IMR-90 (cell line): ENCODE data around the gene NSD2. TPM values are rescaled to one million over a fixed set of nuclear protein-coding genes. Genes with fewer than 3 reads are reported as not detected.
A peak's percentile ranks its signal among the peaks of the same experiment; 100 is the strongest.

Experiments used
- ATAC-seq: fragments of 200-7000 bp; cut with Tn5 transposase; 2 replicates; pipeline ENCODE4 v1.9.1; 2020; ENCODE audit warnings: low read depth, mild to moderate bottlenecking, moderate library complexity
- BruUV-seq: library from RNA; stranded (reverse); fragments of 400-500 nt; replicated peaks from 2 replicates; lab custom pipeline; 2021; lab: Mats Ljungman, UMichigan
- CTCF ChIA-PET: fragments of 300-600 bp; formaldehyde crosslinking; extraction: SDS; loops from one replicate; lab custom pipeline; 2021; ENCODE audit warnings: antibody characterized with exemption; lab: Yijun Ruan, JAX
- POLR2A ChIA-PET: fragments of 300-600 bp; sonication (Branson Sonifier 250); formaldehyde crosslinking; loops from one replicate; lab custom pipeline; 2022; ENCODE audit warnings: antibody characterized with exemption; ENCODE audit not compliant: unreplicated experiment; lab: Charles Lee
- DNase-seq: peaks from one replicate; pipeline ENCODE4 v3.0.0; 2013
- H2AFZ ChIP-seq: replicated peaks from 2 replicates; pipeline ENCODE3; 2013; ENCODE audit warnings: low read length, mild to moderate bottlenecking; ENCODE audit not compliant: poor library complexity
- H2AK5ac ChIP-seq: 2 replicates; pipeline ENCODE4 v1.6.1; 2013; ENCODE audit warnings: low read depth, low read length, inconsistent platforms
- H2AK9ac ChIP-seq: replicated peaks from 2 replicates; pipeline ENCODE3; 2013; ENCODE audit warnings: mild to moderate bottlenecking, low read depth, low read length, moderate library complexity; ENCODE audit not compliant: poor library complexity
- H2BK120ac ChIP-seq: 2 replicates; pipeline ENCODE4 v1.6.1; 2013; ENCODE audit warnings: low read depth, low read length, inconsistent platforms
- H2BK15ac ChIP-seq: 3 replicates; pipeline ENCODE4 v1.6.1; 2013; ENCODE audit warnings: low read depth, low read length, inconsistent platforms
- H2BK20ac ChIP-seq: 2 replicates; pipeline ENCODE4 v1.6.1; 2013; ENCODE audit warnings: low read depth, mild to moderate bottlenecking, inconsistent platforms, low read length, moderate library complexity
- H2BK5ac ChIP-seq: 2 replicates; pipeline ENCODE4 v1.6.1; 2013; ENCODE audit warnings: mild to moderate bottlenecking, low read depth, low read length, inconsistent platforms; ENCODE audit not compliant: poor library complexity, severe bottlenecking
- H3K14ac ChIP-seq: replicated peaks from 2 replicates; pipeline ENCODE4 v1.6.1; 2013; ENCODE audit warnings: low read depth, low read length, inconsistent platforms
- H3K18ac ChIP-seq: 2 replicates; pipeline ENCODE4 v1.6.1; 2013; ENCODE audit warnings: low read depth, low read length, control low read depth
- H3K23ac ChIP-seq: 2 replicates; pipeline ENCODE4 v1.6.1; 2013; ENCODE audit warnings: low read depth, low read length, inconsistent platforms
- H3K27ac ChIP-seq: 2 replicates; pipeline ENCODE4 v1.5.1; 2013; ENCODE audit warnings: mild to moderate bottlenecking, control low read depth, low read length; ENCODE audit not compliant: insufficient read depth
- H3K27me3 ChIP-seq: 2 replicates; pipeline ENCODE4 v1.6.1; 2013; ENCODE audit warnings: low read length; ENCODE audit not compliant: control insufficient read depth, insufficient read depth
- H3K36me3 ChIP-seq: 2 replicates; pipeline ENCODE4 v1.6.1; 2013; ENCODE audit warnings: low read length, mixed read lengths; ENCODE audit not compliant: control insufficient read depth, insufficient read depth
- H3K4ac ChIP-seq: 2 replicates; pipeline ENCODE4 v1.6.1; 2013; ENCODE audit warnings: low read depth, low read length, inconsistent platforms
- H3K4me1 ChIP-seq: 2 replicates; pipeline ENCODE4 v1.6.1; 2013; ENCODE audit warnings: low read length, mixed read lengths; ENCODE audit not compliant: control insufficient read depth, insufficient read depth
- H3K4me2 ChIP-seq: 2 replicates; pipeline ENCODE4 v1.6.1; 2013; ENCODE audit warnings: low read depth, mild to moderate bottlenecking, control low read depth, low read length, moderate library complexity
- H3K4me3 ChIP-seq: 2 replicates; pipeline ENCODE4 v1.5.1; 2013; ENCODE audit warnings: low read depth, mild to moderate bottlenecking, control low read depth, low read length, moderate library complexity; ENCODE audit not compliant: insufficient read depth
- H3K56ac ChIP-seq: 2 replicates; pipeline ENCODE4 v1.6.1; 2013; ENCODE audit warnings: low read length, inconsistent platforms; ENCODE audit not compliant: insufficient read depth; ENCODE audit errors: extremely low read depth
- H3K79me1 ChIP-seq, 2 experiments: 2 replicates each; pipeline ENCODE4 v1.6.1; 2013; ENCODE audit warnings: low read length in 2 of 2, inconsistent platforms in 1 of 2, low read depth in 1 of 2
- H3K9ac ChIP-seq: 2 replicates; pipeline ENCODE4 v1.6.1; 2013; ENCODE audit warnings: low read depth, low read length, control low read depth
- H3K9me1 ChIP-seq: 2 replicates; pipeline ENCODE4 v1.6.1; 2013; ENCODE audit warnings: low read length, inconsistent platforms; ENCODE audit not compliant: insufficient read depth
- H3K9me3 ChIP-seq: 2 replicates; pipeline ENCODE4 v1.6.1; 2013; ENCODE audit warnings: low read length; ENCODE audit not compliant: control insufficient read depth, insufficient read depth
- H4K20me1 ChIP-seq: 2 replicates; pipeline ENCODE4 v1.6.1; 2013; ENCODE audit warnings: low read length, inconsistent platforms; ENCODE audit not compliant: insufficient read depth
- H4K5ac ChIP-seq: 2 replicates; pipeline ENCODE4 v1.6.1; 2013; ENCODE audit warnings: mild to moderate bottlenecking, low read depth, low read length, control low read depth
- H4K8ac ChIP-seq, 2 experiments: 2 replicates each; pipeline ENCODE4 v1.6.1; 2013; ENCODE audit warnings: low read depth in 2 of 2, low read length in 2 of 2, control low read depth in 1 of 2, inconsistent platforms in 1 of 2
- H4K91ac ChIP-seq: 2 replicates; pipeline ENCODE4 v1.6.1; 2013; ENCODE audit warnings: low read depth, low read length, inconsistent platforms; ENCODE audit not compliant: insufficient read depth
- BHLHE40 ChIP-seq: fragments of 150-350 bp; IDR thresholded peaks from 2 replicates; pipeline ENCODE4 v1.6.1; 2016; ENCODE audit warnings: mild to moderate bottlenecking, low read depth, low read length
- CEBPB ChIP-seq: IDR thresholded peaks from 2 replicates; pipeline ENCODE4 v1.6.1; 2012; ENCODE audit warnings: low read depth, low read length, improper control_type of control experiment
- CHD1 ChIP-seq: IDR thresholded peaks from 2 replicates; pipeline ENCODE4 v1.6.1; 2012; ENCODE audit warnings: low read depth, low read length, improper control_type of control experiment
- ELK1 ChIP-seq: fragments of 150-350 bp; IDR thresholded peaks from 2 replicates; pipeline ENCODE4 v1.6.1; 2016; ENCODE audit warnings: low read depth, mild to moderate bottlenecking, low read length, moderate library complexity, borderline replicate concordance
- FOS ChIP-seq: fragments of 150-350 bp; IDR thresholded peaks from 2 replicates; pipeline ENCODE4 v1.6.1; 2016; ENCODE audit warnings: low read depth, low read length
- MAFK ChIP-seq: IDR thresholded peaks from 2 replicates; pipeline ENCODE4 v1.6.1; 2012; ENCODE audit warnings: low read depth, low read length, improper control_type of control experiment
- MAZ ChIP-seq: IDR thresholded peaks from 2 replicates; pipeline ENCODE4 v1.6.1; 2012; ENCODE audit warnings: low read depth, mild to moderate bottlenecking, low read length, improper control_type of control experiment, moderate library complexity, borderline replicate concordance
- MXI1 ChIP-seq: IDR thresholded peaks from 2 replicates; pipeline ENCODE4 v1.6.1; 2012; ENCODE audit warnings: low read depth, mild to moderate bottlenecking, low read length, moderate library complexity, borderline replicate concordance
- NFE2L2 ChIP-seq: fragments of 150-350 bp; IDR thresholded peaks from 2 replicates; pipeline ENCODE4 v1.6.1; 2016; ENCODE audit warnings: low read depth, mild to moderate bottlenecking, low read length
- POLR2A ChIP-seq: IDR thresholded peaks from 2 replicates; pipeline ENCODE4 v1.6.1; 2012; ENCODE audit warnings: mild to moderate bottlenecking, low read depth, low read length
- RAD21 ChIP-seq: IDR thresholded peaks from 2 replicates; pipeline ENCODE4 v1.6.1; 2012; ENCODE audit warnings: low read length, improper control_type of control experiment
- RCOR1 ChIP-seq: IDR thresholded peaks from 2 replicates; pipeline ENCODE4 v1.6.1; 2012; ENCODE audit warnings: mild to moderate bottlenecking, low read length, improper control_type of control experiment; ENCODE audit not compliant: insufficient replicate concordance
- RFX5 ChIP-seq: IDR thresholded peaks from 2 replicates; pipeline ENCODE4 v1.8.0; 2012; ENCODE audit warnings: low read depth, mild to moderate bottlenecking, low read length, moderate library complexity
- SMC3 ChIP-seq: fragments of 150-350 bp; IDR thresholded peaks from 2 replicates; pipeline ENCODE4 v1.6.1; 2016; ENCODE audit warnings: low read depth, mild to moderate bottlenecking, antibody characterized with exemption, low read length, moderate library complexity
- USF2 ChIP-seq: fragments of 150-350 bp; IDR thresholded peaks from 2 replicates; pipeline ENCODE4 v1.6.1; 2017; ENCODE audit warnings: mild to moderate bottlenecking, antibody characterized with exemption, low read length, low read depth
- WGBS, 2 experiments: methylation state at CpG; one replicate each; pipeline versions ENCODE4 v1.1.5 to v1.1.7; 2013; ENCODE audit warnings: missing lambda C conversion rate in 2 of 2; ENCODE audit not compliant: insufficient read length in 1 of 2; ENCODE audit errors: extremely low coverage in 2 of 2; 5-methylcytosine and 5-hydroxymethylcytosine counted together
- dilution Hi-C: fragments of 300-500 bp; cut with HindIII; formaldehyde crosslinking; loops from one replicate; pipeline ENCODE4 v1.14.3; 2018; ENCODE audit warnings: low sequenced_read_pairs; ENCODE audit not compliant: unreplicated experiment
- in situ Hi-C: fragments of 300-500 bp; cut with MboI; formaldehyde crosslinking; loops from 3 replicates; pipeline ENCODE4 v1.14.3; 2019; ENCODE audit warnings: low sequenced_read_pairs, inconsistent platforms, mixed read lengths
- intact Hi-C: fragments of 100-400 bp; cut with micrococcal nuclease; formaldehyde crosslinking; loops from 2 replicates; pipeline ENCODE4 v1.10.0; 2022
- polyA plus RNA-seq, 3 experiments: library from polyadenylated mRNA; depleted of rRNA; stranded (reverse); fragments of >200 nt; gene quantifications; 2 replicates each; pipeline ENCODE4 v1.2.3, GENCODE V29; 2012; ENCODE audit warnings: low replicate concordance in 1 of 3
- total RNA-seq: library from RNA; depleted of rRNA; stranded (reverse); fragments of >200 nt; gene quantifications from 2 replicates; pipeline ENCODE4 v1.2.3, GENCODE V29; 2012
- TF ChIP-seq, protein P1 (sequence below): conservative IDR thresholded peaks from 2 replicates; pipeline ENCODE4 v1.5.1; 2012; ENCODE audit warnings: mild to moderate bottlenecking, low read depth, low read length, improper control_type of control experiment

The NSD2 gene
- total and polyA plus RNA-seq, 2 of the 4 experiments (the other 2 are of a cell fraction), result 35.9 to 68.1 TPM

GRCh38 chr4:1871471-1872021 lies 353 bp downstream of the NSD2 start:
- no TSS peak for BruUV-seq
- no peak overlapping the region for H3K18ac ChIP-seq
- peaks cover 9% of the 10 kb centered on the region for H3K9me1 ChIP-seq
- peak overlapping the region; percentile 60; the same call in 1 of the 2 replicates for H3K9ac ChIP-seq
- no peak overlapping the region for H2BK120ac ChIP-seq
- H2BK20ac ChIP-seq, result no peak overlapping the region
- peaks cover under 1% of the 10 kb centered on the region; the same call in 1 of the 2 replicates for H3K27me3 ChIP-seq
- no peak overlapping the region for H2BK15ac ChIP-seq
- H3K56ac ChIP-seq, result no peak overlapping the region
- peaks cover 2 to 24% of the 10 kb centered on the region in 2 experiments; a peak in 2 of 4 replicates for H3K79me1 ChIP-seq
- 1% methylated on average over 43 of the region's 79 CpGs; no CpG with 5 or more reads in 1 of the 2 experiments for WGBS, 2 experiments
- H4K20me1 ChIP-seq, result peaks cover 17% of the 10 kb centered on the region
- TF ChIP-seq CEBPB (no peak), RCOR1 (no peak), CHD1 (no peak), RAD21 (no peak), USF2 (no peak), NFE2L2 (no peak), SMC3 (no peak), ELK1 (no peak), FOS (no peak), MAFK (no peak), MAZ (no peak), POLR2A (no peak), RFX5 (no peak), MXI1 (no peak), BHLHE40 (no peak)
- TF ChIP-seq, protein P1, sequence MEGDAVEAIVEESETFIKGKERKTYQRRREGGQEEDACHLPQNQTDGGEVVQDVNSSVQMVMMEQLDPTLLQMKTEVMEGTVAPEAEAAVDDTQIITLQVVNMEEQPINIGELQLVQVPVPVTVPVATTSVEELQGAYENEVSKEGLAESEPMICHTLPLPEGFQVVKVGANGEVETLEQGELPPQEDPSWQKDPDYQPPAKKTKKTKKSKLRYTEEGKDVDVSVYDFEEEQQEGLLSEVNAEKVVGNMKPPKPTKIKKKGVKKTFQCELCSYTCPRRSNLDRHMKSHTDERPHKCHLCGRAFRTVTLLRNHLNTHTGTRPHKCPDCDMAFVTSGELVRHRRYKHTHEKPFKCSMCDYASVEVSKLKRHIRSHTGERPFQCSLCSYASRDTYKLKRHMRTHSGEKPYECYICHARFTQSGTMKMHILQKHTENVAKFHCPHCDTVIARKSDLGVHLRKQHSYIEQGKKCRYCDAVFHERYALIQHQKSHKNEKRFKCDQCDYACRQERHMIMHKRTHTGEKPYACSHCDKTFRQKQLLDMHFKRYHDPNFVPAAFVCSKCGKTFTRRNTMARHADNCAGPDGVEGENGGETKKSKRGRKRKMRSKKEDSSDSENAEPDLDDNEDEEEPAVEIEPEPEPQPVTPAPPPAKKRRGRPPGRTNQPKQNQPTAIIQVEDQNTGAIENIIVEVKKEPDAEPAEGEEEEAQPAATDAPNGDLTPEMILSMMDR, result no peak
- H3K36me3 ChIP-seq, result no peaks in the 10 kb centered on the region
- H3K4me2 ChIP-seq, result no peak overlapping the region
- ChIA-PET CTCF (no interaction called here), POLR2A (no interaction called here)
- ATAC-seq (peak; percentile 21), DNase-seq (no peak)
- H2BK5ac ChIP-seq, result peak overlapping the region; percentile 89
- no peak overlapping the region for H3K23ac ChIP-seq
- no peak overlapping the region for H4K5ac ChIP-seq
- peaks cover 14% of the 10 kb centered on the region for H3K4me1 ChIP-seq
- intact Hi-C loops (loop anchor here (2.0 kb wide), 2 partner anchors 15 to 27 kb away; partner anchors contain the start of gene LETM1), dilution Hi-C loops (no loop called here), in situ Hi-C loops (no loop called here)
- H4K91ac ChIP-seq, result no peak overlapping the region; the same call in 1 of the 2 replicates
- no peak overlapping the region; a peak in 2 of 4 replicates for H4K8ac ChIP-seq
- peak overlapping the region; percentile 96 for H3K4me3 ChIP-seq
- H2AK5ac ChIP-seq, result no peak overlapping the region
- H3K14ac ChIP-seq, result no peak overlapping the region
- peak overlapping the region; percentile 49 for H2AK9ac ChIP-seq
- no peak overlapping the region; the same call in 1 of the 2 replicates for H3K4ac ChIP-seq
- peak overlapping the region; percentile 79 for H2AFZ ChIP-seq
- peak overlapping the region; percentile 91 for H3K27ac ChIP-seq
- no peaks in the 10 kb centered on the region for H3K9me3 ChIP-seq
